Keratinocyte (primary cell): ENCODE measurements around the gene HDAC3.

Experiments
- CTCF ChIP-seq, 3 experiments: IDR thresholded peaks in 1 of 3; conservative IDR thresholded peaks in 1 of 3; optimal IDR thresholded peaks in 1 of 3; 2 replicates in 2 of 3; 3 replicates in 1 of 3; pipeline versions ENCODE3 to v1.5.1; 2011; ENCODE audit warnings: low read length in 3 of 3, mild to moderate bottlenecking in 3 of 3, moderate library complexity in 2 of 3, control low read depth in 1 of 3, inconsistent platforms in 1 of 3; ENCODE audit not compliant: insufficient read depth in 2 of 3; ENCODE audit errors: extremely low read depth in 1 of 3
- EZH2 ChIP-seq: IDR thresholded peaks from one replicate; pipeline ENCODE4 v1.6.1; 2012; ENCODE audit warnings: inconsistent platforms, mild to moderate bottlenecking, low read length, moderate library complexity

GRCh38 chr5:141573489-141574121, 63.0 kb downstream of the HDAC3 start:
- TF ChIP-seq CTCF (optimal IDR thresholded peaks at IDR 0.05 in 1 of 3, IDR thresholded peaks at IDR 0.05 in 1 of 3, conservative IDR thresholded peaks at IDR 0.05 in 1 of 3; ENCODE audit: extremely low read depth in 1 of 3, insufficient read depth in 2 of 3, low read length in 3 of 3) (no peak), EZH2 (no peak)
